GM21619 (cell line): Measurements from ENCODE around the gene ARGFX.
"Not testable (repeated sequence)": the region's sequence is repeated elsewhere in the genome, so short reads cannot be mapped to it uniquely, and the experiment has no call there.

Experiments
- ATAC-seq: cut with Tn5 transposase; IDR thresholded peaks from one replicate; pipeline ENCODE4 v1.9.1; 2021; ENCODE audit not compliant: unreplicated experiment

Gene ARGFX

GRCh38 chr3:121598564-121598963, 30.8 kb downstream of the ARGFX start:
- ATAC-seq = no peak

GRCh38 chr3:121599900-121600299, 32.2 kb downstream of the ARGFX start:
- not testable (repeated sequence) for ATAC-seq

DNA sequence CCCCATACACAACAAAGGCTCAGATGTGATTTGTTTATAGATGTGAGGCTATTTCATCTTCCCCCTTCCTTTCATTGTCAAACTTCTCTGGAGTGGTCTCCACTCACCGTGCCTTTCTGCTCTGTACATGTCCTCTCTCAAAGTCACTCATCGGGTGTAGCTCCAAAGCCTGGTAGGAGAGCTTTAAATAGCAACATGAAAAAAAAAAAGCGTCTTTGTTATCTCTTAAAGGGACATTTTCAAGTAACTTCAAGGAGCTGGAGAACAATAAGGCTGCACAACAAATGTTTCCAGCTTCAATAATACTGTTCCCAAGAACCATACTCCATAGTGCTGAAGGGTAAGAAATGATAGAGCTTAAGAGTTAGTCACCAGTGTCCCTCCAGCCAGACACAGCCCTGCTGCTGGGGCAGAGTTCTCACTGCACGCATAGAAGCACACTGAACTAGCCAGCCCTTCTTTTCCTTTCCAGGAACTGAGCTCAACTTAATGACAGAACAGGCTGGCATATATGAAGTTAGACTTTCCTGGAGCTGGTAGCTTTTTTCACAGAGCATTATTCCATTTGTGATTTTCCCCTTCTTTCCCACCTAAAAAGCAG, 33.6 kb downstream of the ARGFX start:
- no peak for ATAC-seq

- no peak for ATAC-seq
Observed at GRCh38 chr3:121604759-121605158, 37.0 kb downstream of the ARGFX start.

- no peak for ATAC-seq
Observed at GRCh38 chr3:121606106-121606505, 38.4 kb downstream of the ARGFX start.
